Panc1 (cell line): Measurements from ENCODE around the gene PTPRA. TPM values are rescaled to one million over a fixed set of nuclear protein-coding genes. Genes with fewer than 3 reads are reported as not detected.

Experiments used
- ATAC-seq: fragments of 200-7000 bp; cut with Tn5 transposase; 2 replicates; pipeline ENCODE4 v1.9.1; 2020; ENCODE audit warnings: mild to moderate bottlenecking, moderate library complexity
- BruUV-seq: library from RNA; stranded (reverse); fragments of 400-500 nt; replicated peaks from 2 replicates; lab custom pipeline; 2021; lab: Mats Ljungman, UMichigan
- CTCF ChIA-PET: fragments of 300-600 bp; sonication (Branson Sonifier 250); formaldehyde crosslinking; loops from one replicate; lab custom pipeline; 2022; ENCODE audit warnings: antibody characterized with exemption; lab: Charles Lee
- POLR2A ChIA-PET: fragments of 300-600 bp; sonication (Branson Sonifier 250); formaldehyde crosslinking; loops from one replicate; lab custom pipeline; 2022; ENCODE audit warnings: antibody characterized with exemption; lab: Charles Lee
- DNase-seq: peaks from one replicate; pipeline ENCODE4 v3.0.0-alpha.2; 2010; ENCODE audit warnings: low read depth, low spot score
- H3K27ac ChIP-seq: 2 replicates; pipeline ENCODE4 v1.5.1; 2011; ENCODE audit warnings: mild to moderate bottlenecking, low read length, inconsistent platforms
- H3K27me3 ChIP-seq: fragments of 200-500 bp; sonication (Bioruptor generic); 2 replicates; pipeline ENCODE4 v1.6.0; 2014; ENCODE audit warnings: low read length, inconsistent platforms; ENCODE audit not compliant: control insufficient read depth, insufficient read depth
- H3K36me3 ChIP-seq: fragments of 200-500 bp; sonication (Bioruptor generic); 2 replicates; pipeline ENCODE4 v1.5.1; 2014; ENCODE audit warnings: inconsistent platforms, mild to moderate bottlenecking, low read length, moderate library complexity; ENCODE audit not compliant: control insufficient read depth, insufficient read depth
- H3K4me1 ChIP-seq: 2 replicates; pipeline ENCODE4 v1.5.1; 2011; ENCODE audit warnings: inconsistent platforms, mild to moderate bottlenecking, low read length, moderate library complexity; ENCODE audit not compliant: control insufficient read depth, insufficient read depth
- H3K4me3 ChIP-seq, 2 experiments: 2 replicates each; pipeline ENCODE4 v1.5.1; 2011 to 2012; ENCODE audit warnings: low read depth in 2 of 2, low read length in 2 of 2, mild to moderate bottlenecking in 2 of 2, inconsistent platforms in 1 of 2, moderate library complexity in 1 of 2
- H3K9me3 ChIP-seq: fragments of 200-500 bp; sonication (Bioruptor generic); 2 replicates; pipeline ENCODE4 v1.5.1; 2014; ENCODE audit warnings: low read depth, mild to moderate bottlenecking, inconsistent platforms, low read length, moderate library complexity; ENCODE audit not compliant: control insufficient read depth, insufficient read depth
- CTCF ChIP-seq: fragments of 450-650 bp; IDR thresholded peaks from 2 replicates; pipeline ENCODE4 v1.5.1; 2017; ENCODE audit warnings: mild to moderate bottlenecking
- POLR2AphosphoS5 ChIP-seq: IDR thresholded peaks from 2 replicates; pipeline ENCODE4 v1.6.1; 2012; ENCODE audit warnings: mild to moderate bottlenecking, low read depth, low read length, moderate library complexity
- REST ChIP-seq, 2 experiments: IDR thresholded peaks; 2 replicates each; pipeline ENCODE4 v1.6.1; 2011 to 2012; ENCODE audit warnings: low read depth in 2 of 2, control low read depth in 1 of 2, low read length in 1 of 2, mild to moderate bottlenecking in 1 of 2, moderate library complexity in 1 of 2; ENCODE audit not compliant: insufficient read depth in 1 of 2
- SIN3A ChIP-seq: IDR thresholded peaks from 2 replicates; pipeline ENCODE4 v1.6.1; 2012; ENCODE audit warnings: low read depth, mild to moderate bottlenecking, low read length, moderate library complexity, borderline replicate concordance; ENCODE audit not compliant: insufficient read depth
- TCF7L2 ChIP-seq: IDR thresholded peaks from 2 replicates; pipeline ENCODE4 v1.6.1; 2011; ENCODE audit warnings: mild to moderate bottlenecking, low read depth, low read length, inconsistent platforms
- in situ Hi-C: cut with HindIII; loops from 2 replicates; pipeline ENCODE4 v1.10.0; 2016; ENCODE audit warnings: low sequenced_read_pairs, low pct_unique_long_range_greater_than_20kb
- intact Hi-C: fragments of 100-400 bp; cut with micrococcal nuclease; formaldehyde crosslinking; loops from one replicate; pipeline ENCODE4 v1.10.0; 2022; ENCODE audit not compliant: unreplicated experiment
- total RNA-seq: library from RNA; stranded (reverse); gene quantifications from one replicate; pipeline ENCODE4 v1.2.1, GENCODE V29; 2021; ENCODE audit not compliant: unreplicated experiment

Gene PTPRA
- total RNA-seq, 1 experiment from 2014 or later, result 56.6 TPM

- TF ChIP-seq CTCF (no peak), POLR2AphosphoS5 (no peak), REST (IDR thresholded peaks at IDR 0.05; ENCODE audit: insufficient read depth in 1 of 2, low read depth in 2 of 2, low read length in 1 of 2) (no peak), SIN3A (no peak), TCF7L2 (no peak)
- POLR2A ChIA-PET, result no interaction called here
- DNase-seq (no peak), ATAC-seq (no peak)
- CTCF ChIA-PET, result no interaction called here
- Histone ChIP-seq H3K27me3 (no peaks in the 10 kb centered on the region), H3K9me3 (no peaks in the 10 kb centered on the region), H3K4me1 (no peaks in the 10 kb centered on the region), H3K27ac (no peak overlapping the region), H3K4me3 (no peak overlapping the region), H3K36me3 (no peaks in the 10 kb centered on the region)
- intact Hi-C loops, result no loop called here
- in situ Hi-C loops, result no loop called here
- no TSS peak for BruUV-seq
These were observed 29.0 kb downstream of the PTPRA start for GRCh38 chr20:2902291-2902690.

- no peak overlapping the region for H3K4me3 ChIP-seq
- H3K9me3 ChIP-seq, result no peaks in the 10 kb centered on the region
- POLR2A ChIA-PET, result no interaction called here
- no peaks in the 10 kb centered on the region for H3K27me3 ChIP-seq
- intact Hi-C loops, result no loop called here
- no peak for ATAC-seq
- H3K4me1 ChIP-seq, result no peaks in the 10 kb centered on the region
- CTCF ChIA-PET, result no interaction called here
- TF ChIP-seq TCF7L2 (no peak), POLR2AphosphoS5 (no peak), REST (IDR thresholded peaks at IDR 0.05; ENCODE audit: insufficient read depth in 1 of 2, low read depth in 2 of 2, low read length in 1 of 2) (no peak), CTCF (no peak), SIN3A (no peak)
- no TSS peak for BruUV-seq
- in situ Hi-C loops, result no loop called here
- H3K36me3 ChIP-seq, result no peaks in the 10 kb centered on the region
- no peak overlapping the region for H3K27ac ChIP-seq
- DNase-seq, result no peak
These were observed 29.5 kb downstream of the PTPRA start for GRCh38 chr20:2902818-2903217.
